K562 (cell line): Measurements from ENCODE around the gene ALKBH3. TPM values are rescaled to one million over a fixed set of nuclear protein-coding genes. Genes with fewer than 3 reads are reported as not detected.

Experiments
- ATAC-seq: fragments of 200-7000 bp; cut with Tn5 transposase; 3 replicates; pipeline ENCODE4 v1.9.1; 2020; ENCODE audit warnings: moderate library complexity
- BruUV-seq: library from RNA; stranded (reverse); fragments of 400-500 nt; replicated peaks from 2 replicates; lab custom pipeline; 2021; lab: Mats Ljungman, UMichigan
- CTCF ChIA-PET: fragments of 300-600 bp; formaldehyde crosslinking; extraction: SDS; loops from one replicate; lab custom pipeline; 2021; ENCODE audit warnings: low intra/inter-chr PET ratio; lab: Yijun Ruan, JAX
- POLR2A ChIA-PET: fragments of 300-600, 350-650 bp; sonication (Branson Sonifier 250); formaldehyde crosslinking; extraction: SDS; loops from one replicate; lab custom pipeline; 2021; ENCODE audit warnings: antibody characterized with exemption, inconsistent platforms; lab: Yijun Ruan, JAX
- DNase-seq, 4 experiments: peaks; one replicate each; pipeline versions ENCODE4 v3.0.0 to v3.0.0-alpha.2; 2011 to 2018; ENCODE audit warnings: low spot score in 3 of 4, mixed read lengths in 3 of 4; ENCODE audit errors: extremely low read depth in 1 of 4
- FAIRE-seq: peaks from 2 replicates; lab custom pipeline; 2011; peaks lifted over from hg19 to GRCh38; lab: Jason Lieb, UNC
- H2AFZ ChIP-seq: 2 replicates; pipeline ENCODE4 v1.6.0; 2011; ENCODE audit warnings: low read depth, low read length, control low read depth, inconsistent platforms
- H3K27ac ChIP-seq: fragments of 200-600 bp; 3 replicates; pipeline ENCODE4 v1.8.0; 2011; ENCODE audit warnings: low read depth, mild to moderate bottlenecking, control low read depth, inconsistent platforms, low read length, moderate library complexity, mixed read lengths; ENCODE audit errors: extremely low read depth
- H3K27me3 ChIP-seq, 2 experiments: fragments of 300-600 bp in 1 of 2; 2 replicates in 1 of 2; 3 replicates in 1 of 2; pipeline versions ENCODE4 v1.6.0 to v1.8.0; 2011; ENCODE audit warnings: inconsistent platforms in 2 of 2, low read length in 2 of 2, mild to moderate bottlenecking in 1 of 2, mixed read lengths in 1 of 2, moderate library complexity in 1 of 2; ENCODE audit not compliant: control insufficient read depth in 2 of 2, insufficient read depth in 2 of 2
- H3K36me3 ChIP-seq: fragments of 300-600 bp; 3 replicates; pipeline ENCODE4 v1.8.0; 2011; ENCODE audit warnings: mild to moderate bottlenecking, low read length, inconsistent platforms; ENCODE audit not compliant: control insufficient read depth, insufficient read depth
- H3K4me1 ChIP-seq, 2 experiments: fragments of 200-600 bp in 1 of 2; replicated peaks in 1 of 2; 2 replicates in 1 of 2; 3 replicates in 1 of 2; pipeline versions ENCODE4 v1.5.1 to v1.8.0; 2011; ENCODE audit warnings: inconsistent platforms in 2 of 2, low read length in 2 of 2, mild to moderate bottlenecking in 1 of 2, mixed read lengths in 1 of 2, moderate library complexity in 1 of 2; ENCODE audit not compliant: control insufficient read depth in 2 of 2, insufficient read depth in 2 of 2
- H3K4me2 ChIP-seq: 2 replicates; pipeline ENCODE4 v1.6.1; 2011; ENCODE audit warnings: low read length, control low read depth, inconsistent platforms, mixed read lengths; ENCODE audit not compliant: insufficient read depth
- H3K4me3 ChIP-seq: fragments of 200-600 bp; sonication (generic), shearing (Covaris generic); 2 replicates; pipeline ENCODE4 v1.5.1; 2016; ENCODE audit warnings: control low read depth, inconsistent platforms
- H3K79me2 ChIP-seq: fragments of 200-600 bp; 3 replicates; pipeline ENCODE4 v1.8.0; 2011; ENCODE audit warnings: low read length, inconsistent platforms; ENCODE audit not compliant: control insufficient read depth, insufficient read depth
- H3K9ac ChIP-seq, 2 experiments: 2 replicates each; pipeline versions ENCODE4 v1.6.0 to v1.6.1; 2011; ENCODE audit warnings: low read depth in 2 of 2, low read length in 2 of 2, control low read depth in 1 of 2, inconsistent platforms in 1 of 2, mild to moderate bottlenecking in 1 of 2, mixed read lengths in 1 of 2; ENCODE audit not compliant: insufficient read depth in 1 of 2
- H3K9me1 ChIP-seq: one replicate; pipeline ENCODE4 v1.6.0; 2011; ENCODE audit warnings: inconsistent platforms, mild to moderate bottlenecking, low read length, moderate library complexity; ENCODE audit not compliant: control insufficient read depth, insufficient read depth
- H3K9me3 ChIP-seq: replicated peaks from 2 replicates; pipeline ENCODE4 v1.5.1; 2011; ENCODE audit warnings: low read depth, low read length, inconsistent platforms; ENCODE audit not compliant: control insufficient read depth, insufficient read depth
- H4K20me1 ChIP-seq: replicated peaks from 2 replicates; pipeline ENCODE4 v1.6.1; 2011; ENCODE audit warnings: low read length, inconsistent platforms, mixed read lengths; ENCODE audit not compliant: control insufficient read depth, insufficient read depth
- BCOR ChIP-seq: fragments of 450-650 bp; IDR thresholded peaks from 2 replicates; pipeline ENCODE4 v1.6.1; 2016
- BMI1 ChIP-seq: fragments of 150-350 bp; IDR thresholded peaks from 2 replicates; pipeline ENCODE4 v1.6.1; 2014; ENCODE audit warnings: low read length
- CCNT2 ChIP-seq: IDR thresholded peaks from 2 replicates; pipeline ENCODE4 v1.6.1; 2011; ENCODE audit warnings: borderline replicate concordance, low read depth, mild to moderate bottlenecking, moderate library complexity, mixed read lengths, low read length; ENCODE audit not compliant: insufficient read length; ENCODE audit errors: extremely low read depth
- MEF2A ChIP-seq: IDR thresholded peaks from 2 replicates; pipeline ENCODE4 v1.6.1; 2011; ENCODE audit warnings: low read depth, mild to moderate bottlenecking, low read length, moderate library complexity; ENCODE audit not compliant: control insufficient read depth
- RBM25 ChIP-seq: fragments of 200-400 bp; formaldehyde crosslinking; IDR thresholded peaks from 2 replicates; pipeline ENCODE4 v1.6.1; 2018; ENCODE audit warnings: low read length, low read depth, moderate library complexity; ENCODE audit not compliant: severe bottlenecking
- SETDB1 ChIP-seq: IDR thresholded peaks from one replicate; pipeline ENCODE4 v1.6.1; 2012; ENCODE audit warnings: low read length, control low read depth, inconsistent platforms
- SMAD1 ChIP-seq: fragments of 150-350 bp; IDR thresholded peaks from 2 replicates; pipeline ENCODE4 v1.6.1; 2014; ENCODE audit warnings: low read length, low read depth; ENCODE audit not compliant: partially characterized antibody
- ZFP36 ChIP-seq: fragments of 150-350 bp; IDR thresholded peaks from 2 replicates; pipeline ENCODE4 v1.6.1; 2018; ENCODE audit warnings: low read length, low read depth; ENCODE audit not compliant: partially characterized antibody
- ZNF316 ChIP-seq: fragments of 450-650 bp; IDR thresholded peaks from 2 replicates; pipeline ENCODE4 v1.6.1; 2016
- WGBS: fragments of 100-300 bp; shearing (Covaris generic); methylation state at CpG from one replicate; pipeline ENCODE4 v1.1.6; 2016; ENCODE audit warnings: low coverage, mixed read lengths; ENCODE audit not compliant: insufficient coverage; ENCODE audit errors: missing lambda C conversion rate; 5-methylcytosine and 5-hydroxymethylcytosine counted together
- in situ Hi-C: fragments of 300-500 bp; cut with MboI; formaldehyde crosslinking; loops from 4 replicates; pipeline ENCODE4 v1.15.0; 2018; ENCODE audit warnings: inconsistent platforms, mixed read lengths
- intact Hi-C: fragments of 100-400 bp; cut with micrococcal nuclease; formaldehyde crosslinking; loops from 2 replicates; pipeline ENCODE4 v1.14.2; 2022
- polyA plus RNA-seq, 8 experiments: library from polyadenylated mRNA; depleted of rRNA in 4 of 8; stranded (reverse) in 5 of 8; unstranded in 3 of 8; fragments of >200 nt; fragmentation: Nextera tagmentation in 2 of 8; fragmentation: Illumina TruSeq in 1 of 8; extraction: Ambion mirVana in 2 of 8; extraction: Trizol in 1 of 8; gene quantifications; 2 replicates each; pipeline versions ENCODE4 v1.2.1 to v1.2.3, GENCODE V29; 2011 to 2014; ENCODE audit warnings: inconsistent platforms in 1 of 8, missing spikeins in 1 of 8
- total RNA-seq, 7 experiments: library from RNA; depleted of rRNA in 6 of 7; stranded (reverse); fragments of >200 nt in 6 of 7; fragmentation: Illumina TruSeq in 2 of 7; extraction: Trizol in 2 of 7; gene quantifications; 2 replicates each; pipeline versions ENCODE4 v1.2.1 to v1.2.3, GENCODE V29; 2011 to 2021; ENCODE audit warnings: low replicate concordance in 1 of 7
- TF ChIP-seq, protein P1 (sequence below): sonication (generic); formaldehyde crosslinking; IDR thresholded peaks from 2 replicates; pipeline ENCODE4 v1.8.0; 2022; ENCODE audit warnings: mild to moderate bottlenecking, missing genetic modification reagents

ALKBH3 gene
- total and polyA plus RNA-seq, 9 of the 15 experiments (the other 6 are each of a cell fraction or from before 2014, with no cell fraction given): 16.0 to 49.9 (median 36.5) TPM

DNA sequence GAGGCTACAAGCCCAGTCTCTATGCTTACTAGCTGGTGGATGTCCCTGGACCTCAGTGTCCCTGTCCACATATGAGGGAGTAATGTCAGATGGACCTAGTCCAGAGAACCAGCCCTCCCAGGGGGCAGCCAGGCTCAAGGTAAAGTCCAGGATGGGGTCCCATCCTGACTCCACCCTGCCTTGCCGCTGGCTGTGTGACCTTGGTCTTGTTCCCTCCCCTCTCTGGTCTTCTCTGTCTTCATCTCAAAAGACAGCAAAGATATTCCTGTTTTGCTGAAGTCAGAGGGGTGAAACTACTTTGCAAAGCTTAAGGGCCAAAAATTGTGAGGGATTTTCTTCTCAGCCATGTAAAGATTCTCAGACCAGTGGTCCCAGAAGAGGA is 52.6 kb downstream of the ALKBH3 start:
- no peak overlapping the region for H3K27ac ChIP-seq
- POLR2A ChIA-PET: interaction anchor here (1.1 to 3.9 kb wide), 3 partner anchors 10 to 14 kb away, joined by 4 to 21 read pairs (median 4); partner anchors contain the start of gene C11orf96
- no peak overlapping the region for H3K9ac ChIP-seq
- DNase-seq: no peak
- in situ Hi-C loops (no loop called here), intact Hi-C loops (no loop called here)
- H4K20me1 ChIP-seq: no peaks in the 10 kb centered on the region
- no peaks in the 10 kb centered on the region for H3K9me1 ChIP-seq
- CTCF ChIA-PET: interaction anchor here (0.6 kb wide), 1 partner anchor 85 kb away, joined by 3 read pairs; no protein-coding TSS in a partner anchor
- H2AFZ ChIP-seq: no peak overlapping the region
- H3K36me3 ChIP-seq: no peaks in the 10 kb centered on the region
- peaks cover 11 to 13% of the 10 kb centered on the region in 2 experiments; a peak in 4 of 5 replicates for H3K4me1 ChIP-seq
- no peaks in the 10 kb centered on the region for H3K9me3 ChIP-seq
- H3K79me2 ChIP-seq: no peaks in the 10 kb centered on the region
- TF ChIP-seq SMAD1 (no peak), BMI1 (no peak), ZFP36 (peak; percentile 67), RBM25 (peak; percentile 69), CCNT2 (no peak), ZNF316 (no peak), BCOR (peak; percentile 41; the same call in 1 of the 2 replicates), MEF2A (no peak), SETDB1 (no peak)
- TF ChIP-seq, protein P1, sequence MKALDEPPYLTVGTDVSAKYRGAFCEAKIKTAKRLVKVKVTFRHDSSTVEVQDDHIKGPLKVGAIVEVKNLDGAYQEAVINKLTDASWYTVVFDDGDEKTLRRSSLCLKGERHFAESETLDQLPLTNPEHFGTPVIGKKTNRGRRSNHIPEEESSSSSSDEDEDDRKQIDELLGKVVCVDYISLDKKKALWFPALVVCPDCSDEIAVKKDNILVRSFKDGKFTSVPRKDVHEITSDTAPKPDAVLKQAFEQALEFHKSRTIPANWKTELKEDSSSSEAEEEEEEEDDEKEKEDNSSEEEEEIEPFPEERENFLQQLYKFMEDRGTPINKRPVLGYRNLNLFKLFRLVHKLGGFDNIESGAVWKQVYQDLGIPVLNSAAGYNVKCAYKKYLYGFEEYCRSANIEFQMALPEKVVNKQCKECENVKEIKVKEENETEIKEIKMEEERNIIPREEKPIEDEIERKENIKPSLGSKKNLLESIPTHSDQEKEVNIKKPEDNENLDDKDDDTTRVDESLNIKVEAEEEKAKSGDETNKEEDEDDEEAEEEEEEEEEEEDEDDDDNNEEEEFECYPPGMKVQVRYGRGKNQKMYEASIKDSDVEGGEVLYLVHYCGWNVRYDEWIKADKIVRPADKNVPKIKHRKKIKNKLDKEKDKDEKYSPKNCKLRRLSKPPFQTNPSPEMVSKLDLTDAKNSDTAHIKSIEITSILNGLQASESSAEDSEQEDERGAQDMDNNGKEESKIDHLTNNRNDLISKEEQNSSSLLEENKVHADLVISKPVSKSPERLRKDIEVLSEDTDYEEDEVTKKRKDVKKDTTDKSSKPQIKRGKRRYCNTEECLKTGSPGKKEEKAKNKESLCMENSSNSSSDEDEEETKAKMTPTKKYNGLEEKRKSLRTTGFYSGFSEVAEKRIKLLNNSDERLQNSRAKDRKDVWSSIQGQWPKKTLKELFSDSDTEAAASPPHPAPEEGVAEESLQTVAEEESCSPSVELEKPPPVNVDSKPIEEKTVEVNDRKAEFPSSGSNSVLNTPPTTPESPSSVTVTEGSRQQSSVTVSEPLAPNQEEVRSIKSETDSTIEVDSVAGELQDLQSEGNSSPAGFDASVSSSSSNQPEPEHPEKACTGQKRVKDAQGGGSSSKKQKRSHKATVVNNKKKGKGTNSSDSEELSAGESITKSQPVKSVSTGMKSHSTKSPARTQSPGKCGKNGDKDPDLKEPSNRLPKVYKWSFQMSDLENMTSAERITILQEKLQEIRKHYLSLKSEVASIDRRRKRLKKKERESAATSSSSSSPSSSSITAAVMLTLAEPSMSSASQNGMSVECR (CRISPR knock-in tag): no peak
- no peak for FAIRE-seq
- no peak for ATAC-seq
- no TSS peak for BruUV-seq
- H3K4me2 ChIP-seq: no peak overlapping the region
- WGBS: 0% methylated on average over 1 of the region's 1 CpG
- no peak overlapping the region for H3K4me3 ChIP-seq
- peaks cover 0 to 8% of the 10 kb centered on the region in 2 experiments; a peak in 1 of 5 replicates for H3K27me3 ChIP-seq
